Panc1 (cell line): ENCODE results near the gene AUNIP.

ENCODE experiments used
- POLR2AphosphoS5 ChIP-seq: IDR thresholded peaks from 2 replicates; pipeline ENCODE4 v1.6.1; 2012; ENCODE audit warnings: mild to moderate bottlenecking, low read depth, low read length, moderate library complexity
- TF ChIP-seq, protein P1 (sequence below): fragments of 450-650 bp; IDR thresholded peaks from 2 replicates; pipeline ENCODE4 v1.5.1; 2017; ENCODE audit warnings: mild to moderate bottlenecking
- TF ChIP-seq, protein P2 (sequence below), 2 experiments: IDR thresholded peaks; 2 replicates each; pipeline ENCODE4 v1.6.1; 2011 to 2012; ENCODE audit warnings: low read depth in 2 of 2, control low read depth in 1 of 2, low read length in 1 of 2, mild to moderate bottlenecking in 1 of 2, moderate library complexity in 1 of 2; ENCODE audit not compliant: insufficient read depth in 1 of 2

DNA sequence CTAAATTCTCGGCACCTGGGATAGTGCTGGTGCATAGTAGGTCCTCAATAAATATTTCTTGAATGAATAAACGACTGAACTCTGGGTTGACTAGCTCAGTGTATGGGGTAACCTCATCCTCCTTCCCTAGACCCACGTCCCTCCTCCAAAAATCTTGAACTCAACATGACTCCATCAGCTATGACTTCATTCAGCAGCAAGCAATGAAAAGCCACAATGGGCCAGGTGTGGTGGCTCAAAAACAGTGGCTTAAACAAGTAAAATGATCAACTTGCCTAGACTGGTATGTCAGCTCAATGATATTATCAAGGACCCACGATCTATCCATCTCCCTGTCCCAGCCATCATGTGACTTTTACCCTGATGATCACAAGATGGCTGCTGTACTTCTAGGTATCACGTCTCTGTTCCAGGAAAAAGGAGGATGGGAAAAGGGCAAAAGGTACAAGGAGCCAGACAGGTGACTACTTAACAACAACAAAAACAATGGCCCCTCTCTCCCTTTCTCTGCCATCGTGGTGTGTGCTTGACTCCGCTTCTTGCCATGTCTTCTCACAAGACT, 29.2 kb upstream of the AUNIP start:
- TF ChIP-seq, protein P1, sequence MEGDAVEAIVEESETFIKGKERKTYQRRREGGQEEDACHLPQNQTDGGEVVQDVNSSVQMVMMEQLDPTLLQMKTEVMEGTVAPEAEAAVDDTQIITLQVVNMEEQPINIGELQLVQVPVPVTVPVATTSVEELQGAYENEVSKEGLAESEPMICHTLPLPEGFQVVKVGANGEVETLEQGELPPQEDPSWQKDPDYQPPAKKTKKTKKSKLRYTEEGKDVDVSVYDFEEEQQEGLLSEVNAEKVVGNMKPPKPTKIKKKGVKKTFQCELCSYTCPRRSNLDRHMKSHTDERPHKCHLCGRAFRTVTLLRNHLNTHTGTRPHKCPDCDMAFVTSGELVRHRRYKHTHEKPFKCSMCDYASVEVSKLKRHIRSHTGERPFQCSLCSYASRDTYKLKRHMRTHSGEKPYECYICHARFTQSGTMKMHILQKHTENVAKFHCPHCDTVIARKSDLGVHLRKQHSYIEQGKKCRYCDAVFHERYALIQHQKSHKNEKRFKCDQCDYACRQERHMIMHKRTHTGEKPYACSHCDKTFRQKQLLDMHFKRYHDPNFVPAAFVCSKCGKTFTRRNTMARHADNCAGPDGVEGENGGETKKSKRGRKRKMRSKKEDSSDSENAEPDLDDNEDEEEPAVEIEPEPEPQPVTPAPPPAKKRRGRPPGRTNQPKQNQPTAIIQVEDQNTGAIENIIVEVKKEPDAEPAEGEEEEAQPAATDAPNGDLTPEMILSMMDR: no peak
- TF ChIP-seq, protein P2, sequence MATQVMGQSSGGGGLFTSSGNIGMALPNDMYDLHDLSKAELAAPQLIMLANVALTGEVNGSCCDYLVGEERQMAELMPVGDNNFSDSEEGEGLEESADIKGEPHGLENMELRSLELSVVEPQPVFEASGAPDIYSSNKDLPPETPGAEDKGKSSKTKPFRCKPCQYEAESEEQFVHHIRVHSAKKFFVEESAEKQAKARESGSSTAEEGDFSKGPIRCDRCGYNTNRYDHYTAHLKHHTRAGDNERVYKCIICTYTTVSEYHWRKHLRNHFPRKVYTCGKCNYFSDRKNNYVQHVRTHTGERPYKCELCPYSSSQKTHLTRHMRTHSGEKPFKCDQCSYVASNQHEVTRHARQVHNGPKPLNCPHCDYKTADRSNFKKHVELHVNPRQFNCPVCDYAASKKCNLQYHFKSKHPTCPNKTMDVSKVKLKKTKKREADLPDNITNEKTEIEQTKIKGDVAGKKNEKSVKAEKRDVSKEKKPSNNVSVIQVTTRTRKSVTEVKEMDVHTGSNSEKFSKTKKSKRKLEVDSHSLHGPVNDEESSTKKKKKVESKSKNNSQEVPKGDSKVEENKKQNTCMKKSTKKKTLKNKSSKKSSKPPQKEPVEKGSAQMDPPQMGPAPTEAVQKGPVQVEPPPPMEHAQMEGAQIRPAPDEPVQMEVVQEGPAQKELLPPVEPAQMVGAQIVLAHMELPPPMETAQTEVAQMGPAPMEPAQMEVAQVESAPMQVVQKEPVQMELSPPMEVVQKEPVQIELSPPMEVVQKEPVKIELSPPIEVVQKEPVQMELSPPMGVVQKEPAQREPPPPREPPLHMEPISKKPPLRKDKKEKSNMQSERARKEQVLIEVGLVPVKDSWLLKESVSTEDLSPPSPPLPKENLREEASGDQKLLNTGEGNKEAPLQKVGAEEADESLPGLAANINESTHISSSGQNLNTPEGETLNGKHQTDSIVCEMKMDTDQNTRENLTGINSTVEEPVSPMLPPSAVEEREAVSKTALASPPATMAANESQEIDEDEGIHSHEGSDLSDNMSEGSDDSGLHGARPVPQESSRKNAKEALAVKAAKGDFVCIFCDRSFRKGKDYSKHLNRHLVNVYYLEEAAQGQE (IDR thresholded peaks at IDR 0.05; ENCODE audit: insufficient read depth in 1 of 2, low read depth in 2 of 2, low read length in 1 of 2): no peak
- TF ChIP-seq POLR2AphosphoS5: no peak
